ENCODE results near the gene ARID2. TPM values are rescaled to one million over a fixed set of nuclear protein-coding genes. Genes with fewer than 3 reads are reported as not detected.
A peak's percentile ranks its signal among the peaks of the same experiment; 100 is the strongest.

The ARID2 gene
- total RNA-seq (2012; rRNA removed), result 27.5 and 28.1 TPM in 2 replicates
- polyA plus RNA-seq (2012; rRNA removed), result 5.2 and 5.4 TPM in 2 replicates
- 1.0 and 5.4 TPM in 2 replicates for polyA plus RNA-seq (2012; cell fraction: cytosol; rRNA removed)
- polyA plus RNA-seq (2012; cell fraction: nucleus; rRNA removed; ENCODE audit: low replicate concordance), result 2.7 and 13.5 TPM in 2 replicates
- percentile 82 among the genes with signal in this experiment for Bru-seq, nascent RNA
- BruChase-seq, experiment 1, labeled RNA remaining after a 6-hour chase, result percentile 70 among the genes with signal in this experiment
- percentile 78 among the genes with signal in this experiment for BruChase-seq, experiment 2, labeled RNA remaining after a 2-hour chase
- long read RNA-seq, partial matches to known transcripts, result 8 of 11 reads
- long read RNA-seq, other reads (novel, unspliced or antisense), result 3 of 11 reads

- peak within 1 kb of the TSS; percentile 86 for H3K14ac ChIP-seq (replicated peaks; ENCODE audit: low read depth, low read length)
- peaks cover 6 to 12% of the 10 kb centered on the region in 2 experiments; a peak in 2 of 4 replicates for H3K79me1 ChIP-seq (ENCODE audit: low read depth in 1 of 2, low read length in 2 of 2)
- WGBS, 2 experiments (ENCODE audit: extremely low coverage in 2 of 2, insufficient read length in 1 of 2), result 1% methylated on average over 29 of the region's 88 CpGs; no CpG with 5 or more reads in 1 of the 2 experiments
- H2BK120ac ChIP-seq (ENCODE audit: low read depth, low read length), result peak within 1 kb of the TSS; percentile 65; the same call in 1 of the 2 replicates
- peak within 1 kb of the TSS; percentile 96 for H2BK5ac ChIP-seq (ENCODE audit: low read depth, low read length, poor library complexity, severe bottlenecking)
- H3K27me3 ChIP-seq (ENCODE audit: control insufficient read depth, insufficient read depth, low read length), result no peaks in the 10 kb centered on the region
- H3K4me1 ChIP-seq (ENCODE audit: control insufficient read depth, insufficient read depth, low read length), result peaks cover 1% of the 10 kb centered on the region; the same call in 1 of the 2 replicates
- H4K8ac ChIP-seq (ENCODE audit: low read depth in 2 of 2, low read length in 2 of 2), result peak within 1 kb of the TSS; percentile 63 to 79
- H3K9me1 ChIP-seq (ENCODE audit: insufficient read depth, low read length), result no peaks in the 10 kb centered on the region
- no peak for TF ChIP-seq RAD21 (IDR thresholded peaks at IDR 0.05; ENCODE audit: low read length)
- peak; percentile 10; the same call in 1 of the 2 replicates for TF ChIP-seq MAZ (IDR thresholded peaks at IDR 0.05; ENCODE audit: borderline replicate concordance, low read depth, low read length)
- TF ChIP-seq, protein P1, sequence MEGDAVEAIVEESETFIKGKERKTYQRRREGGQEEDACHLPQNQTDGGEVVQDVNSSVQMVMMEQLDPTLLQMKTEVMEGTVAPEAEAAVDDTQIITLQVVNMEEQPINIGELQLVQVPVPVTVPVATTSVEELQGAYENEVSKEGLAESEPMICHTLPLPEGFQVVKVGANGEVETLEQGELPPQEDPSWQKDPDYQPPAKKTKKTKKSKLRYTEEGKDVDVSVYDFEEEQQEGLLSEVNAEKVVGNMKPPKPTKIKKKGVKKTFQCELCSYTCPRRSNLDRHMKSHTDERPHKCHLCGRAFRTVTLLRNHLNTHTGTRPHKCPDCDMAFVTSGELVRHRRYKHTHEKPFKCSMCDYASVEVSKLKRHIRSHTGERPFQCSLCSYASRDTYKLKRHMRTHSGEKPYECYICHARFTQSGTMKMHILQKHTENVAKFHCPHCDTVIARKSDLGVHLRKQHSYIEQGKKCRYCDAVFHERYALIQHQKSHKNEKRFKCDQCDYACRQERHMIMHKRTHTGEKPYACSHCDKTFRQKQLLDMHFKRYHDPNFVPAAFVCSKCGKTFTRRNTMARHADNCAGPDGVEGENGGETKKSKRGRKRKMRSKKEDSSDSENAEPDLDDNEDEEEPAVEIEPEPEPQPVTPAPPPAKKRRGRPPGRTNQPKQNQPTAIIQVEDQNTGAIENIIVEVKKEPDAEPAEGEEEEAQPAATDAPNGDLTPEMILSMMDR (conservative IDR thresholded peaks at IDR 0.05; ENCODE audit: low read depth, low read length), result no peak
- no peak for TF ChIP-seq RCOR1 (IDR thresholded peaks at IDR 0.05; ENCODE audit: insufficient replicate concordance, low read length)
- 0 out of 2 replicates have a peak, but pooled peaks have one; percentile 25 for TF ChIP-seq CHD1 (IDR thresholded peaks at IDR 0.05; ENCODE audit: low read depth, low read length)
- CTCF ChIA-PET, result interaction anchor here (0.6 to 7.4 kb wide), 2 partner anchors 14 to 185 kb away, joined by 3 to 43 read pairs; no protein-coding TSS in a partner anchor
- H2AFZ ChIP-seq (replicated peaks; ENCODE audit: low read length, poor library complexity), result peak within 1 kb of the TSS; percentile 92
- intact Hi-C loops (cut with micrococcal nuclease), result loop anchor here (2.0 to 5.0 kb wide), 4 partner anchors 57 to 537 kb away; partner anchors contain the start of gene ANO6
- H3K4me3 ChIP-seq (ENCODE audit: insufficient read depth, low read depth, low read length), result peak within 1 kb of the TSS; percentile 69
- peak; percentile 33 for ATAC-seq (ENCODE audit: low read depth)
- H3K36me3 ChIP-seq (ENCODE audit: control insufficient read depth, insufficient read depth, low read length), result no peaks in the 10 kb centered on the region
- H3K9ac ChIP-seq (ENCODE audit: low read depth, low read length), result peak within 1 kb of the TSS; percentile 99
- H2AK9ac ChIP-seq (replicated peaks; ENCODE audit: low read depth, low read length, poor library complexity), result peak within 1 kb of the TSS; percentile 84
- H2BK20ac ChIP-seq (ENCODE audit: low read depth, low read length), result no peak within 1 kb of the TSS
- in situ Hi-C loops (cut with MboI; ENCODE audit: low sequenced_read_pairs), result no loop called here
- peak within 1 kb of the TSS; percentile 14; the same call in 1 of the 2 replicates for H2AK5ac ChIP-seq (ENCODE audit: low read depth, low read length)
- peak within 1 kb of the TSS; percentile 86 for H3K18ac ChIP-seq (ENCODE audit: low read depth, low read length)
- peak within 1 kb of the TSS; percentile 58; the same call in 1 of the 2 replicates for H4K91ac ChIP-seq (ENCODE audit: insufficient read depth, low read depth, low read length)
- H3K4me2 ChIP-seq (ENCODE audit: low read depth, low read length), result peak within 1 kb of the TSS; percentile 98
- peak within 1 kb of the TSS; percentile 85 for H4K5ac ChIP-seq (ENCODE audit: low read depth, low read length)
- no TSS peak for BruUV-seq (replicated peaks)
- peak within 1 kb of the TSS; percentile 99 for H3K27ac ChIP-seq (ENCODE audit: insufficient read depth, low read length)
- no peaks in the 10 kb centered on the region for H3K9me3 ChIP-seq (ENCODE audit: control insufficient read depth, insufficient read depth, low read length)
- H3K56ac ChIP-seq (ENCODE audit: extremely low read depth, insufficient read depth, low read length), result peak within 1 kb of the TSS; percentile 89
- POLR2A ChIA-PET (ENCODE audit: unreplicated experiment), result interaction anchor here (0.6 kb wide), 1 partner anchor 153 kb away, joined by 3 read pairs; no protein-coding TSS in a partner anchor
- peak within 1 kb of the TSS; percentile 78 for H3K4ac ChIP-seq (ENCODE audit: low read depth, low read length)
- peak within 1 kb of the TSS; percentile 85 for H3K23ac ChIP-seq (ENCODE audit: low read depth, low read length)
- peak; percentile 67 for DNase-seq
- dilution Hi-C loops (cut with HindIII; ENCODE audit: low sequenced_read_pairs, unreplicated experiment), result no loop called here
- no peak within 1 kb of the TSS; the same call in 2 of the 3 replicates for H2BK15ac ChIP-seq (ENCODE audit: low read depth, low read length)
- H4K20me1 ChIP-seq (ENCODE audit: insufficient read depth, low read length), result no peaks in the 10 kb centered on the region
These were observed at the start of gene ARID2 for GRCh38 chr12:45729233-45730083. TSS of gene ARID2 (plus strand) at chr12:45729706. CDS start at chr12:45729837, 131 bp downstream.
